Naive B cell (primary cell): Measurements from ENCODE around the gene PTBP3. TPM values are rescaled to one million over a fixed set of nuclear protein-coding genes. Genes with fewer than 3 reads are reported as not detected.

Source experiments
- ATAC-seq, 2 donors: fragments of 150-1000 bp; cut with Tn5 transposase; 2 replicates each; pipeline ENCODE4 v1.10.0; 2021; ENCODE audit warnings: low read depth in 2 of 2, mild to moderate bottlenecking in 2 of 2, moderate library complexity in 2 of 2
- DNase-seq: peaks from one replicate; pipeline ENCODE4 v3.0.0; 2022
- H3K27ac Mint-ChIP-seq, 6 donors: one replicate each; pipeline ENCODE4 v1.8.0; 2020 to 2022; ENCODE audit warnings: mild to moderate bottlenecking in 6 of 6, mixed read lengths in 6 of 6, moderate library complexity in 5 of 6, inconsistent platforms in 2 of 6
- H3K27me3 Mint-ChIP-seq, 3 donors: one replicate each; pipeline ENCODE4 v1.8.0; 2021 to 2022; ENCODE audit warnings: mixed read lengths in 3 of 3, mild to moderate bottlenecking in 1 of 3
- H3K36me3 Mint-ChIP-seq, 2 donors: one replicate each; pipeline ENCODE4 v1.8.0; 2020 to 2022; ENCODE audit warnings: mixed read lengths in 2 of 2, inconsistent platforms in 1 of 2, mild to moderate bottlenecking in 1 of 2
- H3K4me1 Mint-ChIP-seq, 3 donors: one replicate each; pipeline ENCODE4 v1.8.0; 2020 to 2022; ENCODE audit warnings: mixed read lengths in 3 of 3, inconsistent platforms in 1 of 3, mild to moderate bottlenecking in 1 of 3, moderate library complexity in 1 of 3
- H3K4me3 Mint-ChIP-seq, 8 donors: one replicate each; pipeline ENCODE4 v1.8.0; 2020 to 2022; ENCODE audit warnings: mild to moderate bottlenecking in 8 of 8, mixed read lengths in 8 of 8, moderate library complexity in 8 of 8, inconsistent platforms in 2 of 8
- H3K9me3 Mint-ChIP-seq, 7 donors: one replicate each; pipeline ENCODE4 v1.8.0; 2020 to 2022; ENCODE audit warnings: mixed read lengths in 7 of 7, mild to moderate bottlenecking in 5 of 7, inconsistent platforms in 2 of 7, moderate library complexity in 1 of 7
- polyA plus RNA-seq, 6 donors: library from polyadenylated mRNA; unstranded; fragments of 300-500 nt; fragmentation: Illumina TruSeq; gene quantifications; one replicate each; pipeline ENCODE4 v1.2.3, GENCODE V29; 2021; ENCODE audit warnings: low read depth in 6 of 6

PTBP3 gene
- polyA plus RNA-seq, 6 donors from 2014 or later: 23.8 to 61.3 (median 54.9) TPM

DNA sequence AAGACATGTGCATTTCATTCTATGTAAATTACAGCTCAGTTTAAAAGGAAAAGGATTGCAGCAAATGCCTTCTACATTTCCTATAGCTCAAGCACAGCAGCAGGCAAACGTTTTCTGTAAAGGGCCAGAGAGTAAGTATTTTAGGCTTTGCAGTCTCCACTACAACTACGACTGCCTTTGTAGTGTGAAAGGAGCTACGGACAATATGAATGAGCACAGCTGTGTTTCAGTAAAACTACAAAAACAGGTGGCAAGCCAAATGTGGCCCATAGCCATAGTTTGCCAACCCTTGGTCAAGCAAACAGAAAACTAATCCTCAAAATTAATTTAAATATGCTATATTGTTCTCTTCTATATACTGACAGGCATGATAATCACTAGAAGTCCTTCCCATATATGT is 7.2 kb downstream of the PTBP3 start:
- peak overlapping the region in 3 of 6 donors; percentile 17 to 88 (median 82) for H3K27ac Mint-ChIP-seq

DNA sequence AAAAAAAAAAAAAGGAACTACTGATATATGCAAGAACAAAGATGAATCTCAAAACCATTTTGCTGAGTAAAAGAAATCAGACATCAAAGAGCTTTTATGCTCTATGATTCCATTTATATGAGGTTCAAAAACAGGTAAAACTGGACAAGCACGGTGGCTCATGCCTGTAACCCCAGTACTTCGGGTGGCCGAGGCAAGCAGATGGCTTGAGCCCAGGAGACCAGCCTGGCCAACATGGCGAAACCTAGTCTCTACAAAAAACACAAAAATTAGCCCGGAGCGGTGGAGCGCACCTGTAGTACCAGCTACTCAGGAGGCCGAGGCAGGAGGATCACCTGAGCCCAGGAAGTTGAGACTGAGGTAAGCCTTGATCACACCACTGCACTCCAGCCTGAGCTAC is 7.8 kb downstream of the PTBP3 start:
- peak overlapping the region in 3 of 8 donors; percentile 18 to 65 (median 24) for H3K4me3 Mint-ChIP-seq
- DNase-seq (no peak), ATAC-seq (no peak)
- peaks cover 56 to 90% (median 59%) of the 10 kb centered on the region in 3 donors for H3K4me1 Mint-ChIP-seq
- no peaks in the 10 kb centered on the region for H3K27me3 Mint-ChIP-seq
- H3K9me3 Mint-ChIP-seq: peaks cover 0 to 11% (median 3%) of the 10 kb centered on the region in 7 donors
- peak overlapping the region in 5 of 6 donors; percentile 24 to 88 (median 35) for H3K27ac Mint-ChIP-seq
- H3K36me3 Mint-ChIP-seq: peaks cover 16 to 17% of the 10 kb centered on the region in 2 donors

More for the DNA sequence above, 7.2 kb downstream of the PTBP3 start:
- Mint-ChIP-seq H3K27me3 (no peaks in the 10 kb centered on the region), H3K4me3 (peak overlapping the region in 2 of 8 donors; percentile 18 to 31), H3K36me3 (peaks cover 16 to 17% of the 10 kb centered on the region in 2 donors), H3K4me1 (peaks cover 60 to 90% (median 64%) of the 10 kb centered on the region in 3 donors), H3K9me3 (peaks cover 0 to 11% (median 3%) of the 10 kb centered on the region in 7 donors)
- no peak for DNase-seq
- ATAC-seq: no peak

DNA sequence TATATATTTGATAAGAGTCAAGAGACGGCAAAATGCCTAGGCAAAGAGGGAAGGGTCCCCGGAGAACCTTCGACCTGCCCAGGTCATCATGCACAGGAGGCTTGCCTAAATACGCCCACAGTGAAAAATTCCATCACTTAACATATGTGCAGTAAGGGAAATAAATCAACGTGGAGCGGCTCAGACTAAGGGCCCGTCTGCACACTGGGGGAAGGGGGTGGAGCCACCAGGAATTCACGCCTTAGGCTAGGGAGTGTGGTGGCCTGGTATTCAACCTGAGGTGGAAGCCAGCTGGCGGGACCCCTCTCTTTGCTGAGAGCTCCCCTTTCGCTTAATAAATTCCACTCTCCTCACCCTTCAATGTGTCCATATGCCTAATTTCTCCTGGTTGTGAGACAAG is 8.3 kb downstream of the PTBP3 start:
- H3K9me3 Mint-ChIP-seq: peaks cover 0 to 11% (median 3%) of the 10 kb centered on the region in 7 donors
- H3K27me3 Mint-ChIP-seq: no peaks in the 10 kb centered on the region
- no peak for DNase-seq
- H3K4me1 Mint-ChIP-seq: peaks cover 52 to 87% (median 54%) of the 10 kb centered on the region in 3 donors
- no peak for ATAC-seq
- H3K27ac Mint-ChIP-seq: peak overlapping the region in 3 of 6 donors; percentile 78 to 88 (median 82)
- H3K4me3 Mint-ChIP-seq: peak overlapping the region in 1 of 8 donors; percentile 2
- H3K36me3 Mint-ChIP-seq: peaks cover 16 to 17% of the 10 kb centered on the region in 2 donors

DNA sequence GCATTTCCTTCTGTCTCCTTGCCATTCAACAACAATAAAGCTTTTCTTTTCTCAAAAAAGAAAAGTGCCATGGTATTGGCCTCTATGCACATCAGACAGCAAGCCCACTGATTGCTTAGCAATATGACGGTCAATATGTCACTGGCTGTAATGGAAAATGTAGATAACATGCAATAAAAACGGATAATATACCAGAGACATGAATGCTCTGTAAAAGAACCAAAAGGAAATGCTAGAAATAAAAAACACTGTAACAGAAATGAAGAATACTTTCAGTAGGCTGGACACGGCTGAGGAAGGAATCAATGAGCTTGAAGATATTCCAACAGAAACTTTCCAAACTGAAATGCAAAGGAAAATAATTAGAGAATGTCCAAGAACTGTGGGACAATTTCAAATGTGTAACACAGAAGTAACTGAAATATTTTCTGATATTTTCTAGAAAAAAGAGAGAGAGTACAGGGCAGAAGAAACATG is 10.0 kb downstream of the PTBP3 start:
- DNase-seq (no peak), ATAC-seq (no peak)
- peaks cover 19 to 23% of the 10 kb centered on the region in 2 donors for H3K36me3 Mint-ChIP-seq
- H3K4me1 Mint-ChIP-seq: peaks cover 52 to 90% (median 52%) of the 10 kb centered on the region in 3 donors
- H3K9me3 Mint-ChIP-seq: peaks cover 0 to 11% (median 3%) of the 10 kb centered on the region in 7 donors
- peak overlapping the region in 3 of 6 donors; percentile 56 to 81 (median 57) for H3K27ac Mint-ChIP-seq
- H3K4me3 Mint-ChIP-seq: peak overlapping the region in 4 of 8 donors; percentile 12 to 33 (median 28)
- no peaks in the 10 kb centered on the region for H3K27me3 Mint-ChIP-seq

- H3K27ac Mint-ChIP-seq: peak overlapping the region in 3 of 6 donors; percentile 39 to 85 (median 57)
- DNase-seq (no peak), ATAC-seq (no peak)
- H3K9me3 Mint-ChIP-seq: peaks cover 0 to 11% (median 5%) of the 10 kb centered on the region in 7 donors
- H3K36me3 Mint-ChIP-seq: peaks cover 23 to 25% of the 10 kb centered on the region in 2 donors
- no peaks in the 10 kb centered on the region for H3K27me3 Mint-ChIP-seq
- H3K4me3 Mint-ChIP-seq: peak overlapping the region in 2 of 8 donors; percentile 22 to 44
- peaks cover 54 to 90% (median 56%) of the 10 kb centered on the region in 3 donors for H3K4me1 Mint-ChIP-seq
Observed at GRCh38 chr9:112322701-112323377, 10.6 kb downstream of the PTBP3 start.

- no peaks in the 10 kb centered on the region for H3K27me3 Mint-ChIP-seq
- H3K4me3 Mint-ChIP-seq: peak overlapping the region in 5 of 8 donors; percentile 41 to 80 (median 64)
- H3K27ac Mint-ChIP-seq: peak overlapping the region in 3 of 6 donors; percentile 19 to 74 (median 32)
- DNase-seq (no peak), ATAC-seq (no peak)
- H3K9me3 Mint-ChIP-seq: peaks cover 0 to 2% (median 0%) of the 10 kb centered on the region in 7 donors
- H3K36me3 Mint-ChIP-seq: peaks cover 8% of the 10 kb centered on the region in 2 donors
- peaks cover 40 to 84% (median 64%) of the 10 kb centered on the region in 3 donors for H3K4me1 Mint-ChIP-seq
Observed at GRCh38 chr9:112316258-112316943, 17.0 kb downstream of the PTBP3 start.

- H3K27me3 Mint-ChIP-seq: no peaks in the 10 kb centered on the region
Observed at GRCh38 chr9:112315331-112316257, 17.8 kb downstream of the PTBP3 start.

DNA sequence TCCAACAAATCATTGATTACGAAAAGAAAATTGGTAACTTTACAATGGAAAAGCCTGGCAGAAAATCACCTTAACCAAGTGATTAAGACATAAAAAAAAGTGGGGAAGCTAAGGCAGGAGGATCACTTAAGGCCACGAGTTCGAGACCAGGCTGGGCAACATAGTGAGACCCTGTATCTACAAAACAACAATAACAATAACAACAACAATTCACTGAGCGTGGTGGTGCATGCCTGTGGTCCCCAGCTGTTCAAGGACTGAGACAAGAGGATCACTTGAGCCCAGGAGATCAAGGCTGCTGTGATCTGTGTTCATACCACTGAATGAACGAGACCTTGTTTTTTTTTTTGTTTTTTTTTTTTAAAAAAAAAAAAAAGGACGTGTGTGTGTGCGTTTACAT is 21.3 kb downstream of the PTBP3 start:
- H3K27ac Mint-ChIP-seq: peak overlapping the region in 1 of 6 donors; percentile 26
- no peak for DNase-seq
- ATAC-seq: no peak
- no peak overlapping the region for H3K4me3 Mint-ChIP-seq
- H3K9me3 Mint-ChIP-seq: no peaks in the 10 kb centered on the region
- H3K27me3 Mint-ChIP-seq: no peaks in the 10 kb centered on the region
- H3K36me3 Mint-ChIP-seq: no peaks in the 10 kb centered on the region
- H3K4me1 Mint-ChIP-seq: peaks cover 33 to 78% (median 57%) of the 10 kb centered on the region in 3 donors

More at GRCh38 chr9:112315331-112316257, 17.8 kb downstream of the PTBP3 start:
- DNase-seq (no peak), ATAC-seq (no peak)
- Mint-ChIP-seq H3K27ac (peak overlapping the region in 1 of 6 donors; percentile 74), H3K4me3 (peak overlapping the region in 5 of 8 donors; percentile 6 to 71 (median 46)), H3K4me1 (peaks cover 42 to 84% (median 67%) of the 10 kb centered on the region in 3 donors), H3K9me3 (peaks cover 0 to 2% (median 0%) of the 10 kb centered on the region in 7 donors), H3K36me3 (peaks cover 8% of the 10 kb centered on the region in 2 donors)

DNA sequence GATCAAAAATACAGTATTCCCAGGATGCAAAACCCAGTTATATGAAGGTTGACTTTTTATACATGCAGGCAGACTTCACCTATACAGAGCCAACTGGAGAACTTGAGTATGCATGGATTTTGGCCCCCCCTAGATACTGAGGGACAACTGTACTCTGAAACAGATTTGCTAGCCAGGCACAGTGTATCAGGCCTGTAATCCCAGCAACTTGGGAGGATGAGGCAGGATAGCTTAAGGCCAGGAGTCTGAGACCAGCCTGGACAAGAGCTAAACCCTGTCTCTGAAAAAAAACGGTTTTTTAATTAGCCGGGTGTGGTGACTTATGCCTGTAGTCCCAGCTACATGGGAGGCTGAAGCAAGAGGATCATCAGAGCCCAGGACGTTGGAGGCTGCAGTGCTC is 21.9 kb downstream of the PTBP3 start:
- Mint-ChIP-seq H3K4me3 (no peak overlapping the region), H3K9me3 (no peaks in the 10 kb centered on the region), H3K36me3 (no peaks in the 10 kb centered on the region), H3K27ac (peak overlapping the region in 1 of 6 donors; percentile 56), H3K4me1 (peaks cover 30 to 76% (median 50%) of the 10 kb centered on the region in 3 donors), H3K27me3 (no peaks in the 10 kb centered on the region)
- DNase-seq (no peak), ATAC-seq (no peak)

GRCh38 chr9:112310826-112311225 is 22.6 kb downstream of the PTBP3 start:
- no peak for ATAC-seq
- no peaks in the 10 kb centered on the region for H3K36me3 Mint-ChIP-seq
- no peaks in the 10 kb centered on the region for H3K9me3 Mint-ChIP-seq
- H3K4me3 Mint-ChIP-seq: no peak overlapping the region
- H3K4me1 Mint-ChIP-seq: peaks cover 23 to 70% (median 44%) of the 10 kb centered on the region in 3 donors
- no peak for DNase-seq
- H3K27me3 Mint-ChIP-seq: no peaks in the 10 kb centered on the region
- H3K27ac Mint-ChIP-seq: peak overlapping the region in 4 of 6 donors; percentile 48 to 88 (median 50)

DNA sequence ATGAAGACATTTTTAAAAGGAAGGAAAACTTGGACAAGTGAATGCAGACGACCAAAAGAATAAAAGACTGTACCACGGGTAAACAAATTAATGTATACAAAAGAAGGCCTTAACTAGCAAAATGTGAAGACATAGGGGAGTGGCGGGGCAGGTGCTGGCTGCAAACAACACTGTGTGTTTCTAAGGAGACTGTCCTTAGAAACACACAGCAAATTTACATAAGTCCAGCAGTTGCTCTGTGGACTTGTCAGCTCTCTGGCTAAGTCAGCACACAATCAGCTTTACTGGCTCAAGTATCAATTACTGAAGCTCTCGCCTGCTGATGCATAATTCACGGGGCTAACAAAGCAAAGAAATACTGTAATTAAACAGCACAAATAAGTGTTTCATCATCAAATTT is 24.8 kb downstream of the PTBP3 start:
- Mint-ChIP-seq H3K9me3 (no peaks in the 10 kb centered on the region), H3K4me1 (peaks cover 22 to 61% (median 36%) of the 10 kb centered on the region in 3 donors), H3K27me3 (no peaks in the 10 kb centered on the region), H3K27ac (peak overlapping the region in 2 of 6 donors; percentile 1 to 11), H3K4me3 (no peak overlapping the region), H3K36me3 (no peaks in the 10 kb centered on the region)
- no peak for DNase-seq
- ATAC-seq: no peak

- H3K36me3 Mint-ChIP-seq: peaks cover 5 to 8% of the 10 kb centered on the region in 2 donors
- no peak for ATAC-seq
- H3K4me3 Mint-ChIP-seq: peak overlapping the region in 1 of 8 donors; percentile 12
- peaks cover 0 to 3% (median 0%) of the 10 kb centered on the region in 7 donors for H3K9me3 Mint-ChIP-seq
- DNase-seq: no peak
- no peaks in the 10 kb centered on the region for H3K27me3 Mint-ChIP-seq
- H3K27ac Mint-ChIP-seq: peak overlapping the region in 3 of 6 donors; percentile 6 to 57 (median 21)
- peaks cover 39 to 65% (median 50%) of the 10 kb centered on the region in 3 donors for H3K4me1 Mint-ChIP-seq
Observed at GRCh38 chr9:112301420-112301819, 32.0 kb downstream of the PTBP3 start.
